Fibroblast of peridontal ligament (primary cell): ENCODE measurements around the gene PDK1.
"Not testable (repeated sequence)": the region's sequence is repeated elsewhere in the genome, so short reads cannot be mapped to it uniquely, and the experiment has no call there.

Source experiments
- DNase-seq: peaks from one replicate; pipeline ENCODE4 v3.0.0-alpha.2; 2010; ENCODE audit errors: extremely low read depth

The PDK1 gene

DNA sequence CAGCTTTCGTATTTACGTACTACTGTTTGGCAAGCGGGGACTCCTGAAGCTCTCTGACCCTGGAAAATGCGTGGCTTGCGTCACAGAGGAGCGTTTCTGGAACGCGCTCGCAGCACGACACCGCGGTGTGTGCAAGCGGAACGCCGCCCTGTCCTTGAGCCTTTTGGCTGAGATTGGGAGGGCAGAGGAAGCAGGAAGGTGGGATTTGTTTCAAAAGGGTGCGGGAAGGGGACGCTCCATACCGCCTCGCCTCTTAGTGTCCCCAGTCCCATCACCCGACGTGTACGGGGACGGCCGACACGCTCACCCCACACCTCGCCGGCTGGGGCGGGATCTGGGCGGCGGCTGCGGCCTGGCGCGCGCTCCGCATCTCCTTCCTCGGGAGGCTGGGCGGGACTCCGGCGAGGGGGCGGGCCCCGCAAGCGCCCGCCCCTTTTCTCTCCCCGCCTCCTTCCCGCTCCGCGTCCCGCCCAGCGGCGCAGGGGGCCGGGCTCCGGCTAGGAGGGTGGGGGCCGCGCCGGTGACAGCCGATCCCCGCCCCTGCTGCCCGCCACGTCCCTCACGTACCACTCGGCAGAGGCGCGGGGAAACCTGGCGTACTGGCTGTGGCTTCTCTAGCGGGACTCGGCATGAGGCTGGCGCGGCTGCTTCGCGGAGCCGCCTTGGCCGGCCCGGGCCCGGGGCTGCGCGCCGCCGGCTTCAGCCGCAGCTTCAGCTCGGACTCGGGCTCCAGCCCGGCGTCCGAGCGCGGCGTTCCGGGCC, at the start of gene PDK1:
Gene PDK1 (plus strand): TSS at position 569 of the 762 bp plus-strand sequence. CDS start 61 bp downstream, at position 630.
- DNase-seq: peak; percentile 81

DNA sequence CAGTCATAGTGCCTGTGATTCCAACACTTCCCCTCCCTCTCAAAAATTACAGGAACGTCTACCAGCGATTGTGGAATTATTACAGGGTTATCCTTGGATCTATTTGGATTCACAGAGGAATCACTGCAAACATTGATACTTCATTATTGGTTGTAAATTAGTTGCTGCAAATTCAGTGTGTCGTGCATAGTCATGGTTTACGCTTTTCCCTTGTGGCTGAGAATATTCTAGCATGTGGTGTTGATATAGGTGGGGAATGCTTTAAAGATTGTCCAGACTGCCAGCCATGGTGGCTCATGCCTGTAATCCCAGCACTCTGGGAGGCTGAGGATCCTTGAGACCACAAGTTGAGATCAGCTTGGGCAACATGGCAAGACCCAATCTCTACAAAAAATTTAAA, 48.7 kb upstream of the PDK1 start:
- no peak for DNase-seq

DNA sequence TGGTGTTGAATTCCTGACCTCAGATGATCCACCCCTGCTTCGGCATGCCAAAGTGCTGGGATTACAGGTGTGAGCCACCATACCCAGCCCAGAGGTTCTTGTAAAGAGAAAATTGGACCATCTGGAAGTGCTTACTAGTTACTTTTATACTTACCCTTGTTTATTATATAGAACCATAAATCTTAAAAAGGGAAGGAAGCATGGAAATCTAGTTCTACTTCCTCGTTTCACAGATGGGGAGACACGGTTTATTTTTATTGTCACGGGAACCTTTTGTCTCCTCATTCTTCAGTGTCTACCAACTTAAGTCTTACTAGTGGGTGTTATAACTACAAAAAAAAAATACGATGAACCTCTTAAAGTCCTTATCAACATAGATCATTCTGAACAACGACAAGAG, 45.8 kb upstream of the PDK1 start:
- DNase-seq: no peak

DNA sequence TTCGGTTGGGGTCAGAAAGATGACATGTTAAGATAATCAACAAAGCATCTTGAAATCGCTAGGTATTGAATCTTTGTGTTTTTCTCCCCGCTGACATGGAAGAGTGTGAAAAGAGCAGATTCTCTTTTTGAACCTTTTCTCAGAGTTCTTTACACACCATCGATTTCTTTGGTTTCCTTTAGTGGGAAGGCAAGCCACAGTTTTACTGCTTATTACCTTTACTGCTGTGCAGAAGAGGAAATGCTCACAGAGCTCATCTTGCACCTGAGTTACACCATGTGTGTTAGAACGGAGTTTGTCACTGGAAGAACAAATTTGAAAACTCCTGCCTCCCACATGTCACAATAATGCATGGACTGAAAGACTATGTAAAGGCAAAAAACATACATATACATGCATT, 45.3 kb upstream of the PDK1 start:
- no peak for DNase-seq

DNA sequence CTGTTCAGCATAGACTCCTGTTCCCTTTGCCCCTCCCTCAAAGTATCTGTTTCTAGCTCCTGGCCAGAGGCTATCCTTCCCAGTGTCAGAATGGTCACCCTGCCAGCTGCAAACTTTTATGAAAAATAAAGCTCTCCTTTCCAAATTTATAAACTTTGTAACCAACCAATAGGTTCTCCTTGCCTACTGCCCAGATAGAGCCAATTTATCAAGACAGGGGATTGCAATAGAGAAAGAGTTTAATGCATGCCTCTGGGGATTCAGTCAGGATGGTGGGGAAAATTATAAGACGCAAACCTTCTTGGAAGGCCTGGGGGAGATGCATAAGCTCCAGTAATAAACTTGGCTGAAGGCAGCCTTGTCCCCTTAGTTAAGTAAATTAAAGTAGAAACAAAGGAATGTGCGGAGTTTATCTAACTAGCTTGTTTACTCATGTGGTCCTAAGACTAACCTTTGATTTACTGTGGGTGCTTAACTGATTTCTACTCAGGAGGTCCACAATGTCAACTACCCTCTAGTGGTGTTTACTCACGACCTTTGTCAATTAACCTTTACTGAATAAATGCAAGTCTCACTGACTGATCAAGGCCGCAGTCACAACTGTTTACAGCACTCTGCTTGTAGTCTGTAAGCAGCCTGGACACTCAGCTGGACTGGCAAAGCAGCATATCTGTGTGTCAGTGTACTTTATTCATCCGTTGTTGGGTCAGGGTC, 42.9 kb upstream of the PDK1 start:
- DNase-seq: no peak

DNA sequence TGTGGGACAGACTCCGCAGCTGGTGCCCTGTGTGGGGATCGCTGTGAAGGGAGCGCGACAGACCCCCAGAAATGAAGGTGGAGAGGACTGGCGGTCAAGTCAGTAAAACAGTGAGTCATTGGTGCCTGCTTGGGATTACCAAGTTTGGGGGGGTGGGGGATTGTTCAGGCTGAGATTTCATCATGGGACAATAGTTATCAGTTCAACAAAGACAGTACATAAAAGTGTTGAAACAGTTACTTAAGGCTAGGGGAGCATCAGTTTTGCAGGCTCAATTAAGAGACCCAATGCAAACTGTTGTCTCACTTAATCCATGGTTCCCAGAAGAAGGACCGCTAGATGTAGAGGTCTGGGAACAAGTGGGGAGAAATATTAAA, 42.4 kb upstream of the PDK1 start:
- DNase-seq: no peak

DNA sequence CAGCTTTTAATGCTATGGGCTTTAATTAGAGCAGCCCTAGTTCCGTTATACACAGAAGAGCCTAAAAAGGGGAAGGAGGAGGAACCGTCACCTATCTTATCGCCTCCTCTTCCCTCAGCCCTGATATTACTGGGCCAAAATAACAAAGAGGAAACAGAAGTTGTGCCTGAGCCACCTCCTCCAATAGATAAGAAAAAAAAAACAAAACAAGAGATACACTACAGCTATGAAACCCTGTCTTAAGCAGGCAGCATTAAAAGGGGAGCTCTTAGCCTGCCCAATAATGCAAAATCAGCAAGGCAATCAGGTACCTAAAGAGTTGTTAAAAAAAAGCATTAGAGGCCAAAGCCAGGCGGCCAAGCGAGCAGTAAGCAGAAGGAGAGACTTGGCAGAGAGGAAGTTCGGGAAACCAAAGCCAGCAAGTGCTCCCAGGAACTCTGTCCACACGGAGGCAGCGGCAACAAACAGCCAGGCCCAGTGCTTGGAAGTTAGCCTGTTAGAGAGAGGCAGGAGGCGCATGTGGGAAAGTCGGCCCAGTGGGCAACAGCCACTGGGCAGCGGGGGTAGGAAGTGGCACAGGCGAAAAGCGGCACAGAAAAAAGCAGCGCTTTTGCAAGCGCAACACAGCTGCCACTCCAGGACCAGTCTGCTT, 41.8 kb upstream of the PDK1 start:
- DNase-seq: no peak

DNA sequence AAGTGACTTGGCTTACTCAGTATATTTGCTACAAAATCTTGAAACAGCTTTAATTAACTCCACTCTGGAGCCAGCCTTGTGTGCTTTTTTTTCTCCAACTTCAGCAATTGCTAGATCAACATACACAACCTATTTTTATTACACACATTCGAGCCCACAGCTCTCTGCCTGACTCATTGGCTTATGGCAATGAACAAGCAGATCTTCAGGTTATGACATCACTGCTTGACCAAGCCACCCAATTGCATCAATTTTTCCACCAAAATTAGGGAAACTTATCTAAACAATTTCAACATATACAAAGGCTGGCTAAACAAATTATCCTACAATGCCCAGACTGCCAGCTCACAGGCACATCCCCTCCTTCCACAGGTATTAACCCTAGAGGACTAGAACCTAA, 39.6 kb upstream of the PDK1 start:
- DNase-seq: peak; percentile 93

DNA sequence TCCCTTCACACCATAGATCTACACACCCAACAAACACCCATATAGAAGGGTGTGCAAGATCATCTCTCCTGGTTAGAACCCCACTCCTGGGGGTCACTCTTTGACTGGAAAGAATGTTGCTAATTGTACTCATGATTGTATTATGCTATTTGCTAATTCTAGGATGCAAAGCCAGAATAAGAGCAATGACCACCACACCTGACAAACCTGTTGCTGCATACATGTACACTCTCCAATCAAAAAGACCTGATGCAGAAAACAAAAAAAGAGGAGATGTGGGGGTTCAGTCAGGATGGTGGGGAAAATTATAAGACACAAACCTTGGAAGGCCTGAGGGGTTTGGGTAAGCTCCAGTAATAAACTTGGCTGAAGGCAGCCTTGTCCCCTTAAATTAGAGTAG, 36.9 kb upstream of the PDK1 start:
- no peak for DNase-seq

DNA sequence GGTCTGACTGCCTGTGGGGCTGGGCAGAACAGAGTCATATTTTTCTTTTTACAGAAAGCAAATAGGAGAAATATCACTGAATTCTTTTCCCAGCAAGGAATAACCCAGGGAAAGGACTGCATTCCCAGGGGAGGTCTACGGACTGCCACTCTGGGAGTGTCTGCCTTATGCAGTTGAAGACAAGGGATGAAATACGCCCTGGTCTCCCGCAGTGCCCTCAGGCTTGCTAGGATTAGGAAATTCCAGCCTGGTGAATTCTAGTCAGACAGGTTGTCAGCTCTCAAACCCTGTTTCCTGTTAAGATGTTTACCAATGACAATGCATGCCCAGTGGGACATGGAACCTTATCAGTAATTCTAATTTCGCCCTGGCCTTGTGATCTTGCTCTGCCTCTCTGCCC, 30.3 kb upstream of the PDK1 start:
- DNase-seq: no peak

DNA sequence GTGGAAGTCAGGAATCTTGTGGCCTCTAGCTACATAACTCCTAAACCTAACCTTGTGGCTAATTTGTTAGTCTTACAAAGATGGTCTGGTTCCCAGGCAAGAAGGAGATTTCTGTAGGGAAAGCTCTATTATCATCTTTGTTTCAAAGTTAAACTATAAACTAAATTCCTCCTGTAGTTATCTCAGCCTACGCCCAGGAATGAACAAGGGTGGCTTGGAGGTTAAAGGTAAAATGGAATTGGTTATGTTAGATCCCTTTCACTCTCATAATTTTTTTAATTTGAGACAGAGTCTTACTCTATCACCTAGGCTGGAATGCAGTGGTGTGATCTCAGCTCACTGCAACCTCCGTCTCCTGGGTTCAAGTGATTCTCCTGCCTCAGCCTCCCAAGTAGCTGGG, 24.6 kb upstream of the PDK1 start:
- no peak for DNase-seq

DNA sequence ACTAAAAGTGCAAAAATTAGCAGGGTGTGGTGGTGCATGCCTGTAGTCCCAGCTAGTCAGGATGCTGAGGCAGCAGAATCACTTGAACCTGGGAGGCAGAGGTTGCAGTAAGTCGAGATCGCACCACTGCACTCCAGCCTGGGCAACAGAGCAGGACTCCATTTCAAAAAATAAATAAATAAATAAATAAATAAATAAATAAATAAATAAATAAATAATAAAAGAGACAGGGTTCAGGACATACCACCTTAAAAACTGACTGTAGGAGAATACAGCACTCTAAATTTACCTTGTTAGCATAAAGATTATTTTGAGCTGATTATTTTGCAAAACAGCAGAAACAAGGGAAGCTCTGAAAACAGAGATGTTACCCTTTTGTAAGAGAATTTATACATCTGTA, 23.4 kb upstream of the PDK1 start:
- DNase-seq: not testable (repeated sequence)

DNA sequence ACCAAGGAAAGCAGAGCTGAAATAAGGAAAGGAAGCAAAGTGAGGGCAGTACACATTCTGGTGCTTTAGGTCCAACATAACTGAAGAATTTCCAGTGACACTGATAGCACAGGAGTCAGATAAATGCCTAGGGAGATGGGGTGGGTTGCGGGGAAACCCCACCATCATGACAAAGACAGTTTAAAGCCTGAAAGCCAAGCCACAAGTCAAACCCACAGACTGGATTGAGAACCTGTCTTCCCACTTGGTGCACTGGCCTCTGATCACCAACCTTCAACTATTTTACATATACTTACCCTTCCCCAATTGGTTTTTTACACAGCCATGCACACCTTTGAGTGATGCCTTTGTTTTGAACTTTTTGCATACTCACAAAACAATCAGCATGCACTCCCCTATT, 22.2 kb upstream of the PDK1 start:
- no peak for DNase-seq

DNA sequence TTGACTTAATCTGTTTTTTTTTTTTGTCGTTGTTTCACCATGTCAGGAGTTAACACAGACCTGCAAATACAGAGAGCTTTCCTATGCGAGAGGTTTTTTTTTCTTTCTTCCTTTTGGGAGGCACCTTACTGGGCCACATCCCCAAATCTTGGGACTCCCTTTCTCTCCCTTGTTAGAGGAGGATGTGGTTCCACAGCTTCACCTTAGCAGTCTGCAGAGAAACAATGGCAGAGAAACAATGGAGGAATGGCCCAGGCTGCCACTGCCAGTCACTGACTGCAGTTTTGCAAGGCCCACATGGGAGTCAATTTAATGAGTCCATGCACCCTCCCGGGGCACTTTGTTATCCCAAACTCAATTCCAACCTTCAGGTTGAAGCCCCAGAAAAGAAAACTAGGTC, 20.8 kb upstream of the PDK1 start:
- DNase-seq: no peak

DNA sequence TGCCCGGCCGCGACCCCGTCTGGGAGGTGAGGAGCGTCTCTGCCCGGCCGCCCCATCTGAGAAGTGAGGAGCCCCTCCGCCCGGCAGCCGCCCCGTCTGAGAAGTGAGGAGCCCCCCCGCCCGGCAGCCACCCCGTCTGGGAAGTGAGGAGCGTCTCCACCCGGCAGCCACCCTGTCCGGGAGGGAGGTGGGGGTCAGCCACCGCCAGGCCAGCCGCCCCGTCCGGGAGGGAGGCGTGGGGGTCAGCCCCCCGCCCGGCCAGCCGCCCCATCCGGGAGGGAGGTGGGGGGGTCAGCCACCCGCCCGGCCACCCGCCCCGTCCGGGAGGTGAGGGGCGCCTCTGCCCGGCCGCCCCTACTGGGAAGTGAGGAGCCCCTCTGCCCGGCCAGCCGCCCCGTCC, 18.0 kb upstream of the PDK1 start:
- DNase-seq: not testable (repeated sequence)

DNA sequence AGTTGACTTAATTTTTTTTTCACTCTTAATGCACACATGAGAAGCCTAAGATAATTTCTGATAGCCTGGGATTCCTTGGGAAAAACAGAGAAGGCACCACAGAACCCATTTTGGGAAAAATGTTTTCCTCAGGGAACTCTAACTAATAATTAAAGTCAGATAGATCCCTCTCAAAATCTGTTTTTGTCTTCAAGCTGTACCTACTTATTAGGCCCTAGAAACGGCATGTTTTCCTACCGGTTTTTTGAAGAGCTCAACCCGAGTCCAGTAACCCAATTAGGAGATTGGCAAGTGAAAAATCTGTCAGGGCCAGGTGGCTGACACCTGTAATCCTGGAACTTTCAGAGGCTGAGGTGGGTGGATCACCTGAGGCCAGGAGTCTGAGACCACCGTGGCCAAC, 16.1 kb upstream of the PDK1 start:
- no peak for DNase-seq

DNA sequence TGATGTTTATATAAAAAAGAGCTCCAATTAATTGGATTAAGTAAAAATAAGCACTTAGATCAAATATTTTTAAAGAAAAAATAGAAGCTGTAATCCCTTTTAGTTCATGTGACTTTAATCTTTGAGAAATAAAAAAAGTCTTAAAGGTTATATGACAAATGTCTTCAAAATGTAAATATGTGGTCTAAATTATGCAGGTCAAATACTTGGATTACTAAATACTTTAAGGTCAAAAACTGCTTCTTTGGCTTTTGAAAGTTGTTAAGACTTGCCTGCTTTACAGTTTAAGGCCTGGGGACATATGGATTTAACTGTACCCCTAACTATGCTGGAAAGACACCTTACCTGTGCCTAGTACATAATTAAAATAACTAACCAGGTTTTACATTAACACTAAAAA, 15.5 kb upstream of the PDK1 start:
- DNase-seq: no peak

DNA sequence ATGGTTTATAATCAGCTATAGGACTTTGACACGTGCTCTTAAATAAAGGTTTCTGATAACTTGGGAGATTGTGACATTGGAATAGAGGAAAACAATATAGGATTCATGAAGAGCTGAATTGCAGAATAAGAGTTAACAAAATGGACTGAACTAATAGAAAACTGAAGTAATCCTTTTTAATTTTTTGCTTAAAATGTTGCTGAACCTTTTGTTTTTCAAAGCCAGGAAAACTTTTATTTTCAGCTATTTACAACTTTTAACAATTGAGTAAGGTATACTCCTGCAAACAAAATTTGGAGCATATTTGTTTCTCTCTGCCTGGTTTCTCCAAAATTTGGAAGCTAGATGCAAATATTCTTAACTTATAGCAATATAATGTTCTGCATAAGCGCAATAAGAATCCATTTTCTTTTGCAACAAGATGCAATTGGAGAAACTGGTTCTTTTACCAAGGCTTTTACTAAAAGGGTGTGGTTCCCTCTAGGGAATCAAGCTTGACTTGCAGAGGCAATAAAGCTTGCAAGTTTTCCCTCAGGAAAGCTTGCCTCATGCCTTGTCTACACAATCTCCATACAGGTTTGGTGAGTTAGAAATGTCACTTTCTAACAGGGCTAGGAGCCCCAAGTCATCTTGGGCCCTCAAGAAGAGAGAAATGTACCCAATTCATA, 10.3 kb upstream of the PDK1 start:
- DNase-seq: peak; percentile 51

DNA sequence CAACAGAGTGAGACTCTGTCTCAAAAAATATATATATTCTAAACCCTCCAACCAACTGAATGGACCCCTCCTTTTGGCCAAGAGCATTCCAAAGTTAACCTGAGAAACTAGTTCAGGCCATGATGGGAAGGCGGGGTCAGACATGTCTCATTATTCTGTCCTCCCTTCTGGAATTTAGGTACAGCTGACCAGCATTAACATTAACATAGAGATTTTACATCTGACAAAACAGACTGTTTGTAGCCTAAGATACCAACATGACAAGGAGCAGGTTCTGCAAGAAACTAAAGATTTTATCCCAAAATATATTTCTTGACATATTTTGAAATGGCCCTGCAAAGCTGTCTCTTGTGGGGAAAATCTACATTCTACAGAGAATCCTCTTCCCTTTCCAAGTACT, 6.8 kb upstream of the PDK1 start:
- DNase-seq: no peak

DNA sequence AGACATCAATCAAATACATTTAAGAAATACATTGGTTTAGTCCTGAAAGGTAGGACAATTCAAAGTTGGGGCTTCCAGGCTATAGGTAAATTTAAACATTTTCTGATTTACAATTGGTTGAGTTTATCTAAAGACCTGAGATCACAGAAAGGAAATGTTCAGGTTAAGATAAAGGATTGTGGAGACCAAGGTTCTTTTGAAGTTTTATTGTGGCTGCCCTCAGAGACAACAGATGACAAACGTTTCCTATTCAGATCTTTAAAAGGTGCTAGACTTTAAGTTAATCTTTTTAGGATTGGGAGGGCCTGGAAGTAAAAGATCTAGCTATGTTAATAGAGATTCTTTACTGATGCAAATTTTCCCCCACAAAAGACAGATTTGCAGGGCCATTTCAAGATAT, 6.1 kb upstream of the PDK1 start:
- DNase-seq: not testable (repeated sequence)

DNA sequence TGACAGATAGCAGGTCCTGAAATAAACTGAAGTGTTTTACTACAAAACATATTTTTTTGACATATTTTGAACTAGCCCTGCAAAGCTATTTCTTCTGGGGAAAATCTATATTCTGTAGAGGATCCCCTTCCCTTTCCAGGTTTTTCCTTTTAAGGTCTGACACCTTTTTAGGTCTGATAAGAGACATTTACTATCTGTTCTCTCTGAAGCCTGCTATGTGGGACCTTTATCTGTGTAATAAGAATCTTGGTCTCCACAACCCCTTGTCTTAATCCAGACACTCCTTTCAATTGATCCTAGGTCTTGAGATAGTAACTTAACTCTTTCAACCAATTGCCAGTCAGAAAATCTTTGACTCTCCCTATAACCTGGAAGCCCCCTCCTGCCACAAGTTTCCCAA, 5.5 kb upstream of the PDK1 start:
- DNase-seq: no peak

DNA sequence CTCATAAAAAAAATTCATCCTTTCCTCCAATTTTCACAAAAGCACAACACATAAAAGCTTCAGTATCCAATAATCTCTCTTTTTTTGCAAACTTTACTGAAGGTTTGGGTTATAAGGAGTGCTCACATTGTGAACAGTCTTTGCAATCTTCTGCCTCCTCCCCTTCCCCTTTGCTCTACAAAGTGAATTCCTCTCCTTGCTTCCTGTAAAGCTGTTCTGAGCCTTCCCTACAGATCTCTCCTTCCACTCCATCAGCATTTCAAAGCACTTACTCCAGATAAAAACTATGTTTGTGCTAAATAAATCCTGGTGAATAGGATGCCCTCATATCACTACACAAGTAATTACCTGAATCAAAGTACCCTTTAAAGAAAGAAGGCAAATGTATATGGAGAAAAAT, 4.6 kb upstream of the PDK1 start:
- DNase-seq: peak; percentile 40
